Body of pancreas (tissue), 4 donors: ENCODE results near the gene WBP1. TPM values are rescaled to one million over a fixed set of nuclear protein-coding genes. Genes with fewer than 3 reads are reported as not detected.
"Not testable (repeated sequence)": the region's sequence is repeated elsewhere in the genome, so short reads cannot be mapped to it uniquely, and the experiment has no call there.

Experiments used
- ATAC-seq: fragments of 150-250 bp; one replicate; pipeline ENCODE4 v1.9.1; 2016
- DNase-seq, 4 donors: peaks; one replicate each; pipeline ENCODE4 v3.0.0-alpha.2; 2019
- H3K27ac ChIP-seq, 4 donors: fragments of 200-600 bp; sonication (generic); 1 replicate in 3 of 4; 2 replicates in 1 of 4; pipeline versions ENCODE4 v1.5.1 to v1.6.1; 2016 to 2019; ENCODE audit warnings: mild to moderate bottlenecking in 1 of 4, mixed read lengths in 1 of 4, moderate library complexity in 1 of 4
- H3K27me3 ChIP-seq, 2 donors: fragments of 200-600 bp; sonication (generic); one replicate each; pipeline ENCODE4 v1.6.0; 2016; ENCODE audit warnings: mild to moderate bottlenecking in 1 of 2
- H3K36me3 ChIP-seq, 2 donors: fragments of 200-600 bp; sonication (generic); replicated peaks in 1 of 2; 2 replicates each; pipeline ENCODE4 v1.5.1; 2016; ENCODE audit warnings: low read depth in 2 of 2; ENCODE audit not compliant: insufficient read depth in 1 of 2
- H3K4me1 ChIP-seq: fragments of 200-600 bp; sonication (generic); one replicate; pipeline ENCODE4 v1.6.0; 2016
- H3K4me3 ChIP-seq, 2 donors: fragments of 200-600 bp; sonication (generic); 1 replicate in 1 of 2; 2 replicates in 1 of 2; pipeline ENCODE4 v1.5.1; 2016 to 2019
- H3K9me3 ChIP-seq, 3 donors: fragments of 200-600 bp; sonication (generic); 1 replicate in 2 of 3; 2 replicates in 1 of 3; pipeline ENCODE4 v1.5.1; 2016
- CTCF ChIP-seq, 7 experiments: fragments of 450-650 bp in 4 of 7; fragments of 200-600 bp in 3 of 7; sonication (generic) in 3 of 7; IDR thresholded peaks; one replicate each; pipeline ENCODE4 v1.5.1; 2016 to 2019; ENCODE audit warnings: antibody characterized with exemption in 7 of 7
- POLR2A ChIP-seq, 3 donors: fragments of 450-650 bp; IDR thresholded peaks; one replicate each; pipeline ENCODE4 v1.6.1; 2016; ENCODE audit warnings: antibody characterized with exemption in 3 of 3, mild to moderate bottlenecking in 2 of 3
- WGBS, 2 donors: methylation state at CpG; one replicate each; pipeline ENCODE4 v1.1.5; 2017; 5-methylcytosine and 5-hydroxymethylcytosine counted together
- intact Hi-C: fragments of 100-400 bp; cut with DNase I; formaldehyde crosslinking; loops from one replicate; pipeline ENCODE4 v1.15.1; 2023
- total RNA-seq, 2 donors: library from RNA; depleted of rRNA; stranded (reverse); fragments of >200 nt; gene quantifications; one replicate each; pipeline ENCODE4 v1.1.0, GENCODE V29; 2016

The WBP1 gene
- total RNA-seq, 2 donors from 2014 or later = 35.3 to 56.3 TPM

GRCh38 chr2:74419345-74419744 lies 38.9 kb upstream of the WBP1 start:
- Histone ChIP-seq H3K4me3 (no peak overlapping the region), H3K9me3 (no peaks in the 10 kb centered on the region), H3K4me1 (peaks cover 35% of the 10 kb centered on the region), H3K27ac (no peak overlapping the region), H3K27me3 (no peaks in the 10 kb centered on the region), H3K36me3 (no peaks in the 10 kb centered on the region)
- no peak for DNase-seq
- ATAC-seq = no peak
- WGBS, 2 donors = 85 to 88% methylated on average over 1 of the region's 1 CpG
- intact Hi-C loops = no loop called here
- TF ChIP-seq POLR2A (IDR thresholded peaks at IDR 0.05) (no peak), CTCF (IDR thresholded peaks at IDR 0.05) (no peak)

GRCh38 chr2:74420006-74420405 lies 38.2 kb upstream of the WBP1 start:
- Histone ChIP-seq H3K27ac (no peak overlapping the region), H3K4me3 (no peak overlapping the region), H3K4me1 (peaks cover 28% of the 10 kb centered on the region), H3K27me3 (no peaks in the 10 kb centered on the region), H3K36me3 (no peaks in the 10 kb centered on the region), H3K9me3 (no peaks in the 10 kb centered on the region)
- intact Hi-C loops = no loop called here
- WGBS, 2 donors = 74% methylated on average over 2 of the region's 2 CpGs
- ATAC-seq (no peak), DNase-seq (no peak)
- no peak for TF ChIP-seq POLR2A (IDR thresholded peaks at IDR 0.05)
- no peak for TF ChIP-seq CTCF (IDR thresholded peaks at IDR 0.05)

- ATAC-seq, intact Hi-C loops, H3K9me3 ChIP-seq, H3K36me3 ChIP-seq, H3K4me3 ChIP-seq, H3K27me3 ChIP-seq, DNase-seq: not testable (repeated sequence)
- H3K4me1 ChIP-seq = peaks cover 22% of the 10 kb centered on the region
- WGBS, 2 donors = 63 to 68% methylated on average over 19 of the region's 19 CpGs
- H3K27ac ChIP-seq = peak overlapping the region in 1 of 4 donors; percentile 69
These were observed 37.7 kb upstream of the WBP1 start for GRCh38 chr2:74420443-74421103.

GRCh38 chr2:74421221-74421870 lies 36.9 kb upstream of the WBP1 start, which contains the start of the genes C2orf81 and WDR54:
C2orf81 (minus strand) TSS chr2:74421619; CDS start chr2:74421560, 59 bp downstream.
WDR54 (plus strand) TSS chr2:74421730; CDS start chr2:74422154, 424 bp downstream.
- intact Hi-C loops = no loop called here
- ATAC-seq = peak; percentile 91
- 0 to 2% methylated on average over 29 to 57 of the region's 57 CpGs for WGBS, 2 donors

More at GRCh38 chr2:74421221-74421870, 36.9 kb upstream of the WBP1 start, which contains the start of the genes C2orf81 and WDR54:
- H3K36me3 ChIP-seq = peaks cover 0 to 4% of the 10 kb centered on the region in 2 donors
- peak within 1 kb of the TSS; percentile 20 to 69 (median 59) for H3K27ac ChIP-seq
- peak within 1 kb of the TSS; percentile 28 to 47 for H3K4me3 ChIP-seq
- H3K4me1 ChIP-seq = peaks cover 19% of the 10 kb centered on the region
- peak; percentile 82 to 89 (median 87) for DNase-seq
- no peaks in the 10 kb centered on the region for H3K27me3 ChIP-seq
- TF ChIP-seq CTCF (IDR thresholded peaks at IDR 0.05) (no peak), POLR2A (IDR thresholded peaks at IDR 0.05) (peak in 2 of 3 donors; percentile 55 to 57)
- H3K9me3 ChIP-seq = no peaks in the 10 kb centered on the region
